MV-4-11 (cell line): ENCODE data around the gene ADIRF.
"Not testable (repeated sequence)": the region's sequence is repeated elsewhere in the genome, so short reads cannot be mapped to it uniquely, and the experiment has no call there.

Experiments
- DNase-seq: peaks from one replicate; lab custom pipeline; 2025; lab: John Stamatoyannopoulos, UW

Gene ADIRF

GRCh38 chr10:86946213-86947155 is 21.8 kb upstream of the ADIRF start:
- DNase-seq: no peak

- not testable (repeated sequence) for DNase-seq
Observed at GRCh38 chr10:86947806-86948205, 20.5 kb upstream of the ADIRF start.

GRCh38 chr10:86950349-86950748 is 17.9 kb upstream of the ADIRF start:
- no peak for DNase-seq

GRCh38 chr10:86951184-86951761 is 17.0 kb upstream of the ADIRF start:
- no peak for DNase-seq

GRCh38 chr10:86952106-86952505 is 16.2 kb upstream of the ADIRF start:
- DNase-seq: no peak

- not testable (repeated sequence) for DNase-seq
Observed at GRCh38 chr10:86952697-86953096, 15.6 kb upstream of the ADIRF start.

- no peak for DNase-seq
Observed at GRCh38 chr10:86953747-86954680, 14.3 kb upstream of the ADIRF start.

GRCh38 chr10:86954681-86955500 is 13.4 kb upstream of the ADIRF start:
- no peak for DNase-seq

GRCh38 chr10:86955501-86956194 is 12.6 kb upstream of the ADIRF start:
- no peak for DNase-seq

GRCh38 chr10:86956195-86956847 is 12.0 kb upstream of the ADIRF start:
- DNase-seq: no peak

- no peak for DNase-seq
Observed at GRCh38 chr10:86956848-86957448, 11.3 kb upstream of the ADIRF start.

- no peak for DNase-seq
Observed at GRCh38 chr10:86957471-86958115, 10.7 kb upstream of the ADIRF start, which contains the start of gene MMRN2. TSS of gene MMRN2 (minus strand) at chr10:86957615. CDS start at chr10:86957541, 74 bp downstream.

- DNase-seq: no peak
Observed at GRCh38 chr10:86958116-86958900, 10.0 kb upstream of the ADIRF start, which contains the start of gene SNCG. TSS of gene SNCG (plus strand) at chr10:86958599. CDS start at chr10:86958698, 99 bp downstream.

GRCh38 chr10:86958901-86959736 is 9.2 kb upstream of the ADIRF start:
- no peak for DNase-seq

GRCh38 chr10:86959737-86960002 is 8.6 kb upstream of the ADIRF start:
- no peak for DNase-seq

GRCh38 chr10:86960003-86960862 is 8.0 kb upstream of the ADIRF start:
- peak; percentile 38 for DNase-seq
